ENCODE results near the gene FREM2.

FREM2 gene

DNA sequence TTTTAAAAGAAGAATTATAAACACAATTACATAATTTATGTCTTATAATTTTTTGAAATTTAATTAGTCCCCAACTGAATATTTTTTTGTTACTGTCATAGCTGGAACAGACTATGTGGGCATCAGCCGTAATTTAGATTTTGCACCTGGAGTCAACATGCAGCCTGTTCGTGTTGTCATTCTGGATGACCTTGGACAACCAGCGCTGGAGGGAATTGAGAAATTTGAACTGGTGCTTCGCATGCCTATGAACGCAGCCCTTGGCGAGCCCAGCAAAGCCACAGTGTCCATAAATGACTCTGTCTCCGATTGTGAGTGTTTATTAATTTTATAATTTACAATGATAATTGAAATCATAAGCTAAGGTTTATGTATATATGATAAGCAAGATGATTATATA is 161.5 kb downstream of the FREM2 start:
- no peak for DNase-seq

DNA sequence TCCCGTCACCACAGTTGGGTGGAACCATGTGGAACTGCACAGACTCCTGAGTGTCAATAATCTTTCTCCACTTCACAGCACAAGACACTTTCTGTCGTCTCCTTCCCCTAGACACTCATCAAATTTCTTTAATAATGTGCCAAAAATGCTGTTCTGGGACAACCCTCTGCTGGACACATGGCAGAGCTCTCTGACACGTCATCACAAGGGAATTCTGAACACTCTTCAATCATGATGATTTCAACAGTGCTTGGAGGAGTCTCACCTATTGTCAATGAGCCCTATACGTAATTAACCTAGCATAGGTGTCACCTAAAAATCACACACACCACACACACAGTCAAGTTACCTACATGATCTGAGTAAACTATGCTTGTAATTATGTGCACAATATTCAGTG is 162.4 kb downstream of the FREM2 start:
- DNase-seq = no peak

DNA sequence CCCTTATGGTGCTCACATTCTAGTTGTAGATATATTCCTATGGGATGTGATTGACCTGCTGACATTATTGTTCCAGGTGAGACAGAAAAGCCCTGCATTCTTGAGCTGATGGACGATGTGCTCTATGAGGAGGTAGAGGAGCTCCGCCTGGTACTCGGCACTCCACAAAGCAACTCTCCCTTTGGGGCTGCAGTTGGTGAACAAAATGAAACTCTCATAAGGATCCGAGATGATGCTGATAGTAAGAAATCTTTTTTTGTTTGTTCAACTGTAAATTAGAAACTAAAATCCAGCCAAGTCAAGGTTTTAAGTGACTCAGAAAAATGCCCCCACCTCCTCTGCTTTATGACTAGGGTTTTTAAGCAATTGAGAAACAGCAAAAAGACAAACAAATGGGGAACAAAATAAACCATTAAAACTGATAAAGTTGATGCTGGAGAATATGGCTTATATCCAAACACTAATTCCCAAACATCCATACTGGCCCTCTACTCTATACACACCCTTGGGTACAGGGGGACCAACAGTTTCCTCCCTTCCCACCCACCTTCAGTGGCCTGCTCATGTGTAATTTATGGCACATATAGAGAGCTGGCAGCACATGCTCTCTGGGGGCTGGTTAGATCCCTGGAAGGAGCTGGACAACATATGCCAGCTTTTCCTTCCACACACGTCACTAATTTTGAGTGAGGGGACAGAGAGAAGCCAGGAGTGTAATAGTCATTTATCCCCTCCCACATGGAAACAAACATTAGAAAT is 164.2 kb downstream of the FREM2 start:
- DNase-seq = no peak

GRCh38 chr13:38854226-38854625 is 167.3 kb downstream of the FREM2 start:
- DNase-seq = no peak

DNA sequence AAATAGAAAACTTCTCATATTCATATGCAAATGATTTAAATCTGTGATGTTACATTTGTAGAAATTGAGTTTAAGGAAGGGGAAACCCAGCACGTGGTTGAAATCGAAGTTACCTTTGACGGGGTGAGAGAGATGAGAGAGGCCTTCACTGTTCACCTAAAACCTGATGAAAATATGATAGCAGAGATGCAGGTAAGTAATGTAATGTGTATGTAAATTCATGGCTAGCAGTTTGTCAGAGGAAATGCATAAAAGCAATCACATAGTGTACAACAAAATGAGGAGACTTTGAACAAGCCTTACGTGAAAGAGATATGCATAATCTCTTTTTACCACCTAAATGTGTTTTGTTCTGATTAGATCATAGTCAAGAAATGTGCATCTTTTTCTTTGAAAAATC is 169.2 kb downstream of the FREM2 start:
- DNase-seq = no peak

DNA sequence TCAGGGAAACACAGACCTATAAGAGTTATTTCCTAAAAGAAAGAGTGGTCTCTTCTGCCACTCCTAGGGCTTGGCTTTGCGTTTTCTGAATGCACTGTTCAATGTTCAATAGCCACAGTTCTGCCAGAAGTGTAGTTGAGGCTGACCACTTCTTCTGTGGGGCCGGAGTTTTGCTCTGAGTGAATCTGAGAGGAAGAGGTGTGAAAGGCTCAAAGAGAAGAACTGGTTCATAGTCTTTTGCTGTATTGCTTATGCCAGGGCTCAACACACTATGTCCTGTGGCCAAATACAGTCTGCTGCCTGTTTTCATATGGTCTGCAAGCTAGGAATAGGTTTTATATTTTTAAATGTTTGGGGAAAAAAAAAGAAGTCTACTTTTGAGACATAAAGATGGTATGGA is 175.6 kb downstream of the FREM2 start:
- DNase-seq = no peak

DNA sequence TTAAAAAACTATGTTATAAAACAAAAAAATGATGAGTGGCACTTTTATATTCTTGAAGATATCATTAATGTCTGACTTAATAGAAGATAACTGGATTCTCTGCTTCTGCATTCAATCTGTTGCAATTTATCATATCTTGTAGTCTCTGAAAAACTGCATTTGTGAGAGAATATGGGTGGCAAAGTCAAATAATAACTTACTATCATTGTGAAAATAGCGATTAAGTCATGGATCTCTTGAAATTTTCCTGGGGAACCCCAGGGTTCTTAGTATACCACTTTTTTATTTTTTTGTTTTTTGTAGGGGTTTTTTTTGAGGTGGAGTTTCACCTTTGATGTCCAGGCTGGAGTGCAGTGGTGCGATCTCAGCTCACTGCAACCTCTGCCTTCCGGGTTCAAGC is 176.7 kb downstream of the FREM2 start:
- DNase-seq = no peak

DNA sequence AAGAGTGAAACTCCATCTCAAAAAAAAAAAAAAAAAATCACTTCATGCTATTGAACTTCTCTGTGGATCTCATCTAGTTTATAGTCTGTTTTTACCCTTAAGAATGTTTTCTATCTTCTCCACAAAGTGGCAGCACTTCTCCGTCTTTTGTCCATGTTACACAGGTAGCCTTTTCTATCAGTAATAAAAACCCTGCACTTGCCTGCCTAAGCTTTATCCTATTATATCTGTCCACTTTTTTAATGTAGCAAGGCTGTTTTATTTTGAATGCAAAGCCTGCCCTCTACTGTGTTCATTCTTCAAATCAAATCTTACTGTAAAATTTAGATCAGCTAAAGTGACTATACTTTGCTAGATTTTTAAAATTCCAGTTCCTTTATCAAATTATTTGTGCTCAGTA is 179.8 kb downstream of the FREM2 start:
- DNase-seq = no peak

DNA sequence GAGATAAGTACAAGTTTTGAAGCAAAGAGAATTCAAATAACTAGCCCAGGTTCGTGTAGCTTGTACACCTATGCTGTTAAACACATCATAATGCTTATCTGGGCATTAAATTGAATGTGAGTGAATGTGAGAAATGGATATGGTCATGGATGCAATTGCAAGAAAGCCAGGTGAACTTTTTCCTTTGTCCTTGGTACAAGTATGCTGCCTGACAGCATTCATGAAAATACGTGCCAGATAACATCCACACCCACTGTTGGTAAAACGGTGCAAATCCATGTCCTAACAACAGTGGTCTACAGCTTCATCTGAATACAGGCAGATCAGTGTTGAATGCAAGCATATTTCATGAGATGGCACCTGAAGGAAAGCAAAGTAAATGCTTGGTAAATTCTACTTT is 181.5 kb downstream of the FREM2 start:
- DNase-seq = no peak

- DNase-seq = no peak
Measured at GRCh38 chr13:38868870-38869269, 182.0 kb downstream of the FREM2 start.

- DNase-seq = no peak
Measured at GRCh38 chr13:38871275-38871674, 184.4 kb downstream of the FREM2 start.

- DNase-seq = peak in 2 of 5 donors; percentile 5 to 8
Measured at GRCh38 chr13:38872693-38873092, 185.8 kb downstream of the FREM2 start.

GRCh38 chr13:38875186-38875875 is 188.5 kb downstream of the FREM2 start:
- no peak for DNase-seq

DNA sequence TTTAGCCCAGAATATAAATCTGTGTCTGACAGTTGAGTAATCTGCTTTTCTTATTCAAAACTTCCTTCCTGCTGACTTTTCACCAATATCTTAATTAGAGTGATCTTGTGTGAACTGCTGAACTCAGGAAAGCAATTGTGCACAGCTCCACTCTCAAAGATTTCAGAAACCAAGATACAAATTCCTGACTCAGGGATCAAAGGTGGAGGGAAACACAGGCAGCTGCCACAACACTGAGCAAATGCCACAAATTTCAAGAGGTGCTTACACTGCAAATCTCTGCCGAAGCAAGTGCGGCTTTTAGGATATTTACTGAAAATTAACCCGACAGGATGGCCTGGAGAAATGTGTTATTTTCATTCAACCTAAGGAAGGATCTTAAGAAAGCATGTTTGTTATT is 192.4 kb downstream of the FREM2 start:
- no peak for DNase-seq

DNA sequence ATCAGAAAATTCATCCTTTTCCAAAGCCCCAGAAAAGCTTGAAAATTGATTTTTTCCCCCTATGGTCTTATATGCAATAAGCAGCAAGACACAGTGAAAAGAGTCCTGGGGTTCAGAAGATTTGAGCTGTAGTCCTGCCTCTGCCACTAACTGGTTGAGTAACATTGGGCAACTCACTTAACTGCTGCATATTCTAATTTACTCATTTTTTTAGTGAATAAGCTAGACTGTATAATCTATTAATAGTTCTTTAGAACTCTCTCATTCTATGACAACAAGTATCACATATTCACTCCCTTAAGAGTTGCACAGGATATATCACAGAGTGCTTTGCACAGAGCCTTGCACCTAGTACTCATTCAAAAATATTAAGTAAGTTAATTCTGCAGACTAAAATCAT is 192.9 kb downstream of the FREM2 start:
- no peak for DNase-seq

- no peak for DNase-seq
Measured at GRCh38 chr13:38880397-38880796, 193.5 kb downstream of the FREM2 start.

DNA sequence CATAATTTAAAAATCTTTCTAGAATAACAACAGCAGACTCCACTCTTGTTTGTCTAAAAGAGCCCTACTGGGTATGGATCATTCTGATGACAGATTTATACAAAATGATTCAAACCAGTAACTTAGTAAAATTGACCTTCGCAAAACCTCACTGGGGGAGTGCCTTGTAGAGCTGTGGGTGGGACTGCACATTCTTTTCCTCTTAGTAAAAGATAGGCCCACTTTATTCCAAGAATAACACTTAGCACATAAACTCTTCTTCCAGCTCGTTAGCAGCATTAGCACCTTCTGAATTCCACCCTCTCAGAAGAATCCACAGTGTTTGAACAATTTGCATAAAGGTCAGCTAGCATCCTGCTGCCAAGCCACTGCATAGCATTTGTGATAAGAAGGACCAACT is 196.9 kb downstream of the FREM2 start:
- no peak for DNase-seq

DNA sequence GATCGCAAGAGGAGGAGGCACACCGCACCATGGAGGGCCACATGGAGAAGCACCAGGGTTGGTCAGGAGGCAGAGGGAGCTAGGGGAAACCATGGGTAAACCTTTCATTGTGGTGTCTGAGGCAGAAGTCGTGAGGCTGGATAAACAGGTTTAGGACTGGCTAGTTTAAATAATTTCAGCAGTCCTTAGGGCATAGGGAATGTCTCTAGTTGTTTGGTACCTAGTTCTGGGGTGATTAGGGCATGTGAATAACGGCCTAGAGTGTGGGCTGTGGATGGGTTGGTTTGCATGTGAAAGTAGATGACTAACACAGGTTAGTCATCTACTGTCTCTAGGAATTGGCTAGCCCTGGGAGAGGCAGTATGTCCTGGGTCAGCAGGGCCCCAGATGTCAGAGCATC is 201.4 kb downstream of the FREM2 start:
- no peak for DNase-seq

DNA sequence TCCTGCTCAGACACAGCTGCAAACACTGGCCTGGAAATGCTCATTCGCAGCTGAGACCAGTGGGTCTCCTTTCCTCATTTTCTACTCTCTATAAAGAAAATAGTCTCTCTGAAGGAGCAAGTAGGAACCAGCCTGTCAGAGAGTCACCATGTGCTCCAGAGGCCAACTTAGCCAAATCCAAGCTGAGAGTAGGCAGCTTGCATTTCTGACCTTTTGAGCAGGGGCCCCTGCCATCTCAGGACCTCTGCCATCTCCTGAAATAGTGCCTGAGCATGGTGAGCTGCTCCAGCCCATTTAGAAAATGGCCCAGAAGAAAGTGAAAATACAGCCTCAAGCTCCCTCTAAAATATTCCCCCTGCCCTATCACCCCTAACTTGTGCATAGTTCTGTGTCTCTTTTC is 208.2 kb downstream of the FREM2 start:
- no peak for DNase-seq

- DNase-seq = no peak
Measured at GRCh38 chr13:38897521-38897920, 210.6 kb downstream of the FREM2 start.

GRCh38 chr13:38898481-38898880 is 211.6 kb downstream of the FREM2 start:
- no peak for DNase-seq

GRCh38 chr13:38899571-38899970 is 212.7 kb downstream of the FREM2 start:
- DNase-seq = no peak

- no peak for DNase-seq
Measured at GRCh38 chr13:38900188-38900587, 213.3 kb downstream of the FREM2 start.

- no peak for DNase-seq
Measured at GRCh38 chr13:38902551-38902950, 215.7 kb downstream of the FREM2 start.

GRCh38 chr13:38905081-38905480 is 218.2 kb downstream of the FREM2 start:
- DNase-seq = no peak
